ENCODE results near the gene SMIM24. TPM values are rescaled to one million over a fixed set of nuclear protein-coding genes. Genes with fewer than 3 reads are reported as not detected.

The SMIM24 gene
- total RNA-seq, 1 donor from 2014 or later = not detected

DNA sequence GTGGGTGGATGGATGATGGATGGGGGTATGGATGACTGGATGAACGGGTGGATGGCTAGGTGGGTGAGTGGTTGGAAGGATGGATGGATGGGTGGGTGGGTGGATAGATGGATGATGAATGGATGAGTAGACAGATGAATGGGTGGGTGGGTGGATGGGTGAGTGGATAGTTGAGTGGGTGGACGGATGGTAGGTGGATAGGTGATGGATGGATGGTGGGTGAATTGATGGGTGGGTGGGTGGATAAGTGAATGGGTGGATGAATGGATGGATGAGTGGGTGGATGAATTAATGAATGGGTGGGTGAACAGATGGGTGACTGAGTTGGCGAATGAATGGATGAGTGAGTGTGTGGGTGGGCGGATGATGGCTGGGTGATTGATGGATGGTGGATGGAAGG lies 4.9 kb downstream of the SMIM24 start:
- H3K36me3 Mint-ChIP-seq (ENCODE audit: unreplicated experiment) = no peaks in the 10 kb centered on the region
- TF ChIP-seq, protein P1, sequence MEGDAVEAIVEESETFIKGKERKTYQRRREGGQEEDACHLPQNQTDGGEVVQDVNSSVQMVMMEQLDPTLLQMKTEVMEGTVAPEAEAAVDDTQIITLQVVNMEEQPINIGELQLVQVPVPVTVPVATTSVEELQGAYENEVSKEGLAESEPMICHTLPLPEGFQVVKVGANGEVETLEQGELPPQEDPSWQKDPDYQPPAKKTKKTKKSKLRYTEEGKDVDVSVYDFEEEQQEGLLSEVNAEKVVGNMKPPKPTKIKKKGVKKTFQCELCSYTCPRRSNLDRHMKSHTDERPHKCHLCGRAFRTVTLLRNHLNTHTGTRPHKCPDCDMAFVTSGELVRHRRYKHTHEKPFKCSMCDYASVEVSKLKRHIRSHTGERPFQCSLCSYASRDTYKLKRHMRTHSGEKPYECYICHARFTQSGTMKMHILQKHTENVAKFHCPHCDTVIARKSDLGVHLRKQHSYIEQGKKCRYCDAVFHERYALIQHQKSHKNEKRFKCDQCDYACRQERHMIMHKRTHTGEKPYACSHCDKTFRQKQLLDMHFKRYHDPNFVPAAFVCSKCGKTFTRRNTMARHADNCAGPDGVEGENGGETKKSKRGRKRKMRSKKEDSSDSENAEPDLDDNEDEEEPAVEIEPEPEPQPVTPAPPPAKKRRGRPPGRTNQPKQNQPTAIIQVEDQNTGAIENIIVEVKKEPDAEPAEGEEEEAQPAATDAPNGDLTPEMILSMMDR (IDR thresholded peaks at IDR 0.05) = no peak
- no peak overlapping the region for H3K27ac Mint-ChIP-seq (ENCODE audit: unreplicated experiment)
- H3K9me3 Mint-ChIP-seq (ENCODE audit: unreplicated experiment) = no peaks in the 10 kb centered on the region
- H3K4me1 Mint-ChIP-seq (ENCODE audit: unreplicated experiment) = peaks cover 2% of the 10 kb centered on the region
- no peak overlapping the region for H3K4me3 Mint-ChIP-seq (ENCODE audit: unreplicated experiment)
- DNase-seq (ENCODE audit: extremely low spot score, unreplicated experiment) = no peak
- H3K27me3 Mint-ChIP-seq (ENCODE audit: unreplicated experiment) = peaks cover 2% of the 10 kb centered on the region

DNA sequence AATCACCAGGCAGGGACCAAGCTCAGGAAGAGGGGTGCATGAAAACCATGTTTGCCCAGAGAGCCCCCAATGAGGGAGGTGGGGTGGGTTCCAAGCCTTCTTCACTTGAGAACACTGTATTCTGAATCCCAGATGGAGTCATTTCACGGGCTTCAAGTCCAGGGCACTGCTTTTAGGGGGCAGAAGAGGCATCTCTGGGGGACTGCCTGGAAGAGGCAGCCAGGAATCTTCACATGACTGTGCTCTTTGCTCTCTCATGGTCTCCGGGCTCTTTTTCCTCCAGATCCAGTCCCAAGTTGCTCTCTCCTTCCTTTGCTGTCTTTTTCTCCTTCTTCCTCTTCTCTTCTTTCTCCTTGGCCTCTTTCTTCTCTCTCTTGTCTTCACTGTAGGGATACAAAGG lies 5.7 kb downstream of the SMIM24 start:
- no peaks in the 10 kb centered on the region for H3K36me3 Mint-ChIP-seq (ENCODE audit: unreplicated experiment)
- TF ChIP-seq, protein P1 (IDR thresholded peaks at IDR 0.05) = no peak
- DNase-seq (ENCODE audit: extremely low spot score, unreplicated experiment) = no peak
- no peak overlapping the region for H3K27ac Mint-ChIP-seq (ENCODE audit: unreplicated experiment)
- no peaks in the 10 kb centered on the region for H3K9me3 Mint-ChIP-seq (ENCODE audit: unreplicated experiment)
- no peak overlapping the region for H3K4me3 Mint-ChIP-seq (ENCODE audit: unreplicated experiment)
- peaks cover 2% of the 10 kb centered on the region for H3K4me1 Mint-ChIP-seq (ENCODE audit: unreplicated experiment)
- H3K27me3 Mint-ChIP-seq (ENCODE audit: unreplicated experiment) = peaks cover 2% of the 10 kb centered on the region

DNA sequence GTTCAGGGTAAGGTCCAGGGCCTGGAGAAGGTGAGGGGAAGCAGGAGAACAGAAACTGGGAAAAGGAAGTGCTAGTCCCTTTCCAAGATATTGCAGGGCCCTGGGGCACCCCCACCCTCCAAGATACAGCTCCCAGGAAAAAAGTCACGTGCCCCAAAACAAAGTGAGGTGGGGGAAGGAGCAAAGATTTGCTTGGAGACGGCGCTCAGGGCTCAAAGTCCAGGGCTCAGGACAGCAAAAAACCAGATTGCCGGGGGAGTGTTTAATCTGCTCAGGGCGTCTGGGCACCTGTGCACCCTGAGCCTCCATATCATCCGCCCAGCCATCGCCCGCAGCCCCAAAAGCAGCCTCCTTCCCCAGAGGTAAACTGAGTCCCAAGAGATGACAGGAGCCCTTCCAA lies 6.3 kb downstream of the SMIM24 start:
- H3K36me3 Mint-ChIP-seq (ENCODE audit: unreplicated experiment) = no peaks in the 10 kb centered on the region
- DNase-seq (ENCODE audit: extremely low spot score, unreplicated experiment) = no peak
- peaks cover 2% of the 10 kb centered on the region for H3K27me3 Mint-ChIP-seq (ENCODE audit: unreplicated experiment)
- H3K4me1 Mint-ChIP-seq (ENCODE audit: unreplicated experiment) = peaks cover 5% of the 10 kb centered on the region
- no peaks in the 10 kb centered on the region for H3K9me3 Mint-ChIP-seq (ENCODE audit: unreplicated experiment)
- TF ChIP-seq, protein P1 (IDR thresholded peaks at IDR 0.05) = no peak
- H3K4me3 Mint-ChIP-seq (ENCODE audit: unreplicated experiment) = no peak overlapping the region
- H3K27ac Mint-ChIP-seq (ENCODE audit: unreplicated experiment) = no peak overlapping the region

DNA sequence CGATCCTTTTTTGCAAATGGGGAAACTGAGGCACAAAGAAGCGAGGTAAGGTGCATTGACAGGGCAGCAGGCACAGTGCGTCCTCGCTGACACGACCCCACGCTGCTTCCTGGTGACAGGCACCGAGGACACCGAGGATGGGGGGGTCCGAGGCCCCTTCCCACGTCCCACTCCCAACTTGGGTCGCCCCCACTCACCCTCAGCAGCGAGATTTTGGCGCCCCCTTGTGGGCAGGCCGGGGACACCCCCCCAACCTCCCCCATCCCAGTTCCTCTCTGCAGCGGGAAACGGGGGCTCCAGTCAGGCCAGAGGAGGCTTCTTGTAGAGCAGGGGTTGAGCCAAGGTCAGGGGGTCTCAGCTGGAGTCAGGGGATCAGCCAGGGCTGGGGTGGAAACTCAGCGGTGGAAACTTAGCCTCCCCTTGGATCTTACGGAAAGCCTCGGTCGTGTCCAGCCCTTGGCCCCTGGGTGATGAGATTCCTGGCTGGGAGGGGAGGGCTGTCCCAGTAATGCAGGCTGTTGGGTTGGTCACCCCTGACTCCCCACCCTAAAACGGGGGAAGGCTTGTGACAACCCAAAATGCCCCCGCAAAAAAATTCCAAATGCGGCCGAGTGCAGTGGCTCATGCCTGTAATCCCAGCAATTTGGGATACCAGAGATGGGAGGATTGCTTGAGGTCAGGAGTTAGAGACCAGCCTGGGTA lies 8.2 kb downstream of the SMIM24 start:
- no peaks in the 10 kb centered on the region for H3K27me3 Mint-ChIP-seq (ENCODE audit: unreplicated experiment)
- H3K9me3 Mint-ChIP-seq (ENCODE audit: unreplicated experiment) = no peaks in the 10 kb centered on the region
- DNase-seq (ENCODE audit: extremely low spot score, unreplicated experiment) = no peak
- no peak overlapping the region for H3K4me3 Mint-ChIP-seq (ENCODE audit: unreplicated experiment)
- H3K4me1 Mint-ChIP-seq (ENCODE audit: unreplicated experiment) = peaks cover 8% of the 10 kb centered on the region
- H3K27ac Mint-ChIP-seq (ENCODE audit: unreplicated experiment) = no peak overlapping the region
- TF ChIP-seq, protein P1 (IDR thresholded peaks at IDR 0.05) = peak; percentile 89
- peaks cover 2% of the 10 kb centered on the region for H3K36me3 Mint-ChIP-seq (ENCODE audit: unreplicated experiment)

DNA sequence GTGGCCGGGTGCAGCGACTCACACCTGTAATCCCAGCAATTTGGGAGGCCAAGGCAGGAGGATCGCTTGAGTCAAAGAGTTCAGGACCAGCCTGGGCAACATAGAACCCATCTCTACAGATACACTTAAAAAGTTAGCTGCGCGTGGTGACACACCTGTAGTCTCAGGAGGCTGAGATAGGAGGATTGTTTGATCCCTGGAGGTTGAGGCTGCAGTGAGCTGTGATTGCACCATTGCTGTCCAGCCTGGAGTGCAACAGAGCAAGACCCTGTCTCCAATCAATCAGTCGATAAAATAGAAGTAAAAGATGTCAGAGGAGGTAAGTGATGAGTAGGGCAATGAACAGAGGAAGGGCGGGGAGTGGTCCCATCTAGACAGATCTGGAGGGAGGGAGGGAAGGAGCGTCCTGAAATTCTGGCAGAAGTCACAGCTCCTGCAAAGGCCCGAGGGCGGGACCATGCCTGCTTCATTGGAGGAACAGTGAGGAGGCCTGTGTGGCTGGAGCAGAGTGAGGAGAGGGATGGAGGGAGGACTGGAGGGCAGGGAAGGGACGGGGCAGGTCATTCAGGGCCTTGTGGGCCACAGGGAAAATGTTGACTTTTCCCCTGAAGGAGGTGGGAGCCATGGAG lies 9.7 kb downstream of the SMIM24 start:
- Mint-ChIP-seq H3K27me3 (ENCODE audit: unreplicated experiment) (no peaks in the 10 kb centered on the region), H3K27ac (ENCODE audit: unreplicated experiment) (no peak overlapping the region), H3K4me3 (ENCODE audit: unreplicated experiment) (no peak overlapping the region), H3K9me3 (ENCODE audit: unreplicated experiment) (no peaks in the 10 kb centered on the region), H3K36me3 (ENCODE audit: unreplicated experiment) (peaks cover 2% of the 10 kb centered on the region), H3K4me1 (ENCODE audit: unreplicated experiment) (peaks cover 11% of the 10 kb centered on the region)
- TF ChIP-seq, protein P1 (IDR thresholded peaks at IDR 0.05) = no peak
- DNase-seq (ENCODE audit: extremely low spot score, unreplicated experiment) = no peak

Data from osteocyte (in vitro differentiated cells).